ENCODE measurements around the gene MND1. TPM values are rescaled to one million over a fixed set of nuclear protein-coding genes. Genes with fewer than 3 reads are reported as not detected.
"Not testable (repeated sequence)": the region's sequence is repeated elsewhere in the genome, so short reads cannot be mapped to it uniquely, and the experiment has no call there.

The MND1 gene
- total RNA-seq, 6 experiments from 2014 or later: 0.22 to 1.8 (median 0.86) TPM; not detected in 1

- Histone ChIP-seq H3K4me3 (no peak overlapping the region), H3K4me1 (peaks cover 0 to under 1% (median 0%) of the 10 kb centered on the region in 4 donors), H3K9me3 (no peaks in the 10 kb centered on the region), H3K27ac (no peak overlapping the region), H3K27me3 (no peaks in the 10 kb centered on the region), H3K36me3 (no peaks in the 10 kb centered on the region)
- DNase-seq: no peak
- no peak for TF ChIP-seq POLR2A (IDR thresholded peaks at IDR 0.05)
- TF ChIP-seq, protein P1, sequence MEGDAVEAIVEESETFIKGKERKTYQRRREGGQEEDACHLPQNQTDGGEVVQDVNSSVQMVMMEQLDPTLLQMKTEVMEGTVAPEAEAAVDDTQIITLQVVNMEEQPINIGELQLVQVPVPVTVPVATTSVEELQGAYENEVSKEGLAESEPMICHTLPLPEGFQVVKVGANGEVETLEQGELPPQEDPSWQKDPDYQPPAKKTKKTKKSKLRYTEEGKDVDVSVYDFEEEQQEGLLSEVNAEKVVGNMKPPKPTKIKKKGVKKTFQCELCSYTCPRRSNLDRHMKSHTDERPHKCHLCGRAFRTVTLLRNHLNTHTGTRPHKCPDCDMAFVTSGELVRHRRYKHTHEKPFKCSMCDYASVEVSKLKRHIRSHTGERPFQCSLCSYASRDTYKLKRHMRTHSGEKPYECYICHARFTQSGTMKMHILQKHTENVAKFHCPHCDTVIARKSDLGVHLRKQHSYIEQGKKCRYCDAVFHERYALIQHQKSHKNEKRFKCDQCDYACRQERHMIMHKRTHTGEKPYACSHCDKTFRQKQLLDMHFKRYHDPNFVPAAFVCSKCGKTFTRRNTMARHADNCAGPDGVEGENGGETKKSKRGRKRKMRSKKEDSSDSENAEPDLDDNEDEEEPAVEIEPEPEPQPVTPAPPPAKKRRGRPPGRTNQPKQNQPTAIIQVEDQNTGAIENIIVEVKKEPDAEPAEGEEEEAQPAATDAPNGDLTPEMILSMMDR (IDR thresholded peaks at IDR 0.05): no peak
- no peak for ATAC-seq
- 33% methylated on average over 1 of the region's 1 CpG for WGBS (ENCODE audit: insufficient coverage, low coverage, low lambda C conversion rate, missing lambda C conversion rate)
- intact Hi-C loops (cut with DNase I): no loop called here
Observed at GRCh38 chr4:153458969-153459368, 114.5 kb downstream of the MND1 start.

DNA sequence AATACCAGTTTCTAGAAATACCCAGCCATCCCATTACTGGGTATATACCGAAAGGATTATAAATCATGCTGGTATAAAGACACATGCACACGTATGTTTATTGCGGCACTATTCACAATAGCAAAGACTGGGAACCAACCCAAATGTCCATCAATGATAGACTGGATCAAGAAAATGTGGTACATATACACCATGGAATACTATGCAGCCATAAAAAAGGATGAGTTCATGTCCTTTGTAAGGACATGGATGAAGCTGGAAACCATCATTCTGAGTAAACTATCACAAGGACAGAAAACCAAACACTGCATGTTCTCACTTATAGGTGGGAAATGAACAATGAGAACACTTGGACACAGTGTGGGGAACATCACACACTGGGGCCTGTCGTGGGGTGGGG lies 117.1 kb downstream of the MND1 start:
- 95% methylated on average over 4 of the region's 4 CpGs for WGBS (ENCODE audit: insufficient coverage, low coverage, low lambda C conversion rate, missing lambda C conversion rate)
- not testable (repeated sequence) for DNase-seq, H3K27ac ChIP-seq, ATAC-seq, H3K4me3 ChIP-seq, H3K9me3 ChIP-seq, H3K27me3 ChIP-seq, H3K4me1 ChIP-seq, H3K36me3 ChIP-seq
- intact Hi-C loops (cut with DNase I): loop anchor here in 1 of 2 donors (10.0 kb wide), 1 partner anchor 113 kb away; no protein-coding TSS in a partner anchor

GRCh38 chr4:153464068-153464467 lies 119.6 kb downstream of the MND1 start:
- peaks cover 0 to 25% (median 6%) of the 10 kb centered on the region in 4 donors for H3K4me1 ChIP-seq
- intact Hi-C loops (cut with DNase I): loop anchor here in 1 of 2 donors (10.0 kb wide), 1 partner anchor 111 kb away; no protein-coding TSS in a partner anchor
- no peaks in the 10 kb centered on the region for H3K27me3 ChIP-seq
- ATAC-seq (no peak), DNase-seq (no peak)
- no peaks in the 10 kb centered on the region for H3K36me3 ChIP-seq
- TF ChIP-seq POLR2A (IDR thresholded peaks at IDR 0.05): no peak
- TF ChIP-seq, protein P1 (IDR thresholded peaks at IDR 0.05): no peak
- WGBS (ENCODE audit: insufficient coverage, low coverage, low lambda C conversion rate, missing lambda C conversion rate): 30% methylated on average over 1 of the region's 1 CpG
- no peak overlapping the region for H3K27ac ChIP-seq
- H3K9me3 ChIP-seq: no peaks in the 10 kb centered on the region
- H3K4me3 ChIP-seq: no peak overlapping the region

Small RNA genes lying within 50 kb of the gene (small RNA-seq; reads per million reads assigned to genes)
- 0 reads per million in 2 experiments for gene RN7SL419P

Other genes starting within 250 kb of the MND1 start
- gene TRIM2, start 140.2 kb upstream of the MND1 start, total RNA-seq: 10 to 100 TPM in 3 of 6 experiments, 1 to 10 TPM in 3; 8.9 to 17.5 (median 10.0) TPM
- gene TMEM131L, start 121.7 kb downstream of the MND1 start, total RNA-seq: 10 to 100 TPM; 13.2 to 19.6 (median 14.8) TPM

Measured in right lobe of liver (tissue), 6 donors.